GM19467 (cell line): ENCODE measurements around the gene TMC1.
"Not testable (repeated sequence)": the region's sequence is repeated elsewhere in the genome, so short reads cannot be mapped to it uniquely, and the experiment has no call there.

ENCODE experiments used
- ATAC-seq: cut with Tn5 transposase; IDR thresholded peaks from one replicate; pipeline ENCODE4 v1.9.1; 2021; ENCODE audit warnings: mild to moderate bottlenecking, moderate library complexity; ENCODE audit not compliant: unreplicated experiment

TMC1 gene

DNA sequence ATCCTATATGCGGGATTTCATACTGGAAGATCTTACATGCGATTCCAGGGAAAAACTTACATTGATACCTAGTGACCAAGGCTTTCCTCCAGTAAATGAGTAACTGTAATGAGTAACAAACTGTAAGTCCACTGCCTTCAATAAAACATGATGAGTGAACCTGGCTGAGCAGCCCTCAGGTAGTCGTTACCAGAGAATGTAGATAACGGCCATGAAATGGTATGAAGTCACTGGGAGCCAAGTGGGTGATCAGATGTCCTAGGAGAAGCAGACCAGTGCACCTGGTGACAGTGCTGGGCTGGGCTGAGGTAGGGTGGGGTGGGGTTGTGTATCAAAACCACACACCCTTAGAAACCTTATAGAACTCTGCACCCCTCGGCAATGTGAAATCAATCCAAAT lies 227.9 kb downstream of the TMC1 start:
- ATAC-seq: no peak

DNA sequence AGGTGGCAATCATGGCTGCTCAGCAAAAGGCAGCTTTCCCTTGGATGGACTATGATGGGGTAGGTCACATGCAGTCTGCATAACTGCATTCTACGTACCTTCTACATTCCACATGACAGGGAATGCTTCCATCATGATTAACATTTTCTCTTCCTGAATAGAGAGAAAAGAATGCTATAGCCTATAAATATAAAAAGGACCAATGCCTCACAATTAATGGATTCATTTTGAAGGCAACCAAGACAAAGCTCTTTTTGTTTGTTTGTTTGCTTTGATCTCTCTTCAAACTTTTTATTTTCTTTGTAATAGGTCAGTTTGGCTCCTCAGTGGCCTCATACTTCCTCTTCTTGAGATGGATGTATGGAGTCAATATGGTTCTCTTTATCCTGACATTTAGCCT lies 230.1 kb downstream of the TMC1 start:
- no peak for ATAC-seq

DNA sequence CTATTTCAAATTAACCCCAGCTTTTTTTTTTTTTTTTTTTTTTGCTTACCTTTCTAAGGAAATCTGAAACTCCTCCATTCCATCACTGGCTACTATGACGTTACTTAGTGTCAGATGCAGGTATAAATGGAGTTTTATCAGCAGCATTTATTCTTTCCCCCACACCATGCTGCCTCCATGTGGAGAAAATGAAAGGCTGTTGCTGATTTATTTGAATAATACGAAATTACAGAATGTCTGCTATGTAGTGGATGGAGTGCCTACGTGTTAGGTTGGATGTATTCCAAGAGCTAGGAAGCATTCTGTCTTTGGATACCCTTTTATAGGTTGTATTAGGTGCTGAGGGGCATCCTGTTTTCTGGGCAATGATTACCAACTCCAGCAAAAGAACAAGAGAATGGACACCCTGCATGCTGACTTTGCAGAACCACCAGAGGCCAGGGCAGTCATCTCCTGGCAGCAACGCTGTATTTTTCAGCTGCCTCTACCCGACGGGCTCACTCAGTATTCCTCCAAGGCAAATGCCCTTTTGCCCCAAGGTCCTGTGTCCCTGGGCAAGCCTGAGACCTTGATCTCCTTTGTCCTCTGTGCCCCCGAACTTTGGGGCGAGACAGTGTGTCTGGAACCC lies 232.0 kb downstream of the TMC1 start:
- ATAC-seq: no peak

DNA sequence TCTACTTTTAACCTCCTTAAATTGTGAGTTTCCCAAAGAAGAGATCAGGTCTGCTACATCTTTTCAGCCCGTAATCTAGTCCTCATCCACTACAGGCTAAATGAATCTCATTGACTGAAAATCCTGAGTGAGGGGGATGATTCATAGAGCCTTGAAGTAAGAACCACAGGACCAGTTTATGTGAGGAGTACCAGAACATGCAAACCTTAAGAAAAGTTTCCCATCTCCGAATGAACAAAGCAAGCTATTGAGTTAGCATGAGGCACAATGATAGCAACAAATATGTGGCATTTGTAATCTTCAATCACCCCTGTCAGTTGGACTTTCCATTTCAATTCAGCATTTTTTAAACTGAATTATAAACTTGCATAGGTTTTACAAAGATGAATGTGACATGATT lies 234.4 kb downstream of the TMC1 start:
- no peak for ATAC-seq

GRCh38 chr9:72758944-72759343 lies 237.5 kb downstream of the TMC1 start:
- ATAC-seq: no peak

DNA sequence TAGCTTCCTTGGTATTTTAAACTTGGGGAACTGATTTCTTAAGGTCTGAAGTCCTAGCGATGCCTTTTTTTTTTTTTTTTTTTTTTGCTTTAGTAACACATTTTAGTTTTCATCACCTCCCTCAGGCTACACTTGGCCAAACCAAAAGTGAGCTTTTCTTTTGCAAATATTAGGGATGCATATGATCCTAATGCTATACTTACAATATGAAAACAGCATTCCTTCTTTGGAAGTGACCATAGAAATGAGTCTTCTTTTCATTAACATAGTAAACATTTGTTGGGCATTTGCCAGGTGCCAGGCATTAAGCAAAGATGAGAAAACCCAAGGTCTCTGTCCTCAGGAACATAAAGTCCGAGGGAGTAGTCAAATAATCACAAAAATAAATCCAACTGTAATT lies 241.6 kb downstream of the TMC1 start:
- no peak for ATAC-seq

GRCh38 chr9:72769546-72769945 lies 248.1 kb downstream of the TMC1 start:
- ATAC-seq: no peak

- no peak for ATAC-seq
Measured at GRCh38 chr9:72772661-72773060, 251.3 kb downstream of the TMC1 start.

DNA sequence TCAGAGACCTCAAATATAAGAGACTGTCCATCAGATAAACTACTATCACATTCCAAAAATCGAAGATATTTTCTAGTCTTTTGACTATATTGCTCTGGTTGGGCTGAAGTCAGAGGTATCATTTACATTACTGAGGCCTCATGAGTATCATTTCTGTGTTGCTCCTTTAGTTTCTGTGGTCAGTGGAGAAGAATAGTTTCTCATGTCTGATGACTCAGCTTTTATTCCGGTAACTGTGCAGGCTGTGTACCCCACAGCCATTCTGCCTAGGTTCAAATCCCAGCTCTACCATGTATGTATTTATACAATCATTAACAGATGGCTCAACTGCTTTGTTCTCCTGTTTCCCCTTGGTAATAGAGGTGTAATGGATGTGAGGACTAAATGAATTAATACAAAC lies 252.2 kb downstream of the TMC1 start:
- ATAC-seq: no peak

DNA sequence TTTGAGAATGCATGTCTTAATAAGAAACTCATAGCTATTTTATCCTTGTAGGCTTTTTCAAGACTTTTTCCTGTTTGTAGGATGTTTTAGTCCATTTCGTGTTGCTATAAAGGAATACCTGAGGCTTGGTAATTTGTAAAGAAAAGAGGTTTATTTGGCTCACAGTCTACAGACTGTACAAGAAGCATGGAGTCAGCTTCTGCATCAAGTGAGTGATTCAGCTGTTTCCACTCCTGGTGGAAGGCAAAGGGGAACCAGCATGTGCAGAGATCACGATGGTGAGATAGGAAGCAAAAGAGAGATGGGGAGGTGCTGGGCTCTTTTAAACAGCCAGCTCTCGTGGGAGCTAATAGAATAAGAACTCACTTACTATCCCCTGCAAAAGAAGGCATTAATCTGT lies 254.2 kb downstream of the TMC1 start:
- ATAC-seq: no peak

GRCh38 chr9:72779614-72780013 lies 258.2 kb downstream of the TMC1 start:
- no peak for ATAC-seq

DNA sequence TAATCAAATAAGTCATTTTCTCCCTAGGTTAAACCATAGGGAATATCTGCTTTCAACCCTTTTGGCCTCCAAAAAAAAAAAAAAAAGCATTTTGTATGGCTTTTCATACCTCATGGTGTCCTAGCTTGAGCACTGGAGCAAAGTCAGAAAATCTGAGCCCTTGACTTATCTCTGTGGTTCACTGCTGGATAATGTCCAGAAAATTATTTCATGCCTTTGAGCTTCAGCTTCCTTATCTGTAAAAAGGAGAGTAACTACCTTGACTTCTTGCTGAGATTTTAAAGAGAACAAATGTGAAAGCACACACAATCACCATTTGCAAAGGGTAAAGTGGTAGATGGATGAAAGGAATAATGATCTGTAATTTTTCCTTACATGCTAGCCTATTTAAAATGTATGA lies 265.5 kb downstream of the TMC1 start:
- ATAC-seq: no peak

- ATAC-seq: no peak
Measured at GRCh38 chr9:72788966-72789735, 267.7 kb downstream of the TMC1 start.

DNA sequence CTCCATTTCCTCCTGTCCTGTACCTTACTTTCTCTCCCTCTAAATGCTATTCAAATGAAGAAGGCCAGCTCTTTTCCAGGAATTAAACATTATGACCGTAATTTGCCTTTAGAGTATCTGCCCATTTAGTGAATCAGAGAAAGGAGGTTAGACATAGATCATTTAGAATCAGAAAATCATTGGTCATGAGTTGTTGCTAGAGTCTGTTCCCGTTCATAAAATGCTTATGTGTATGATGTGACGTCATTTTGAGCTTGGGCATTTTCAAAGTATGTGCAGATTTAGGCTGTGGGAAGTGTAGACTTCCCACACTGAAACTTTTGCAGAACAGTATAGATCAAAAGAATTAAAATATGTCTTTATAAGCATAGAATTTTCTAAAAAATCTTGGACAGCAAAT lies 268.5 kb downstream of the TMC1 start:
- no peak for ATAC-seq

- ATAC-seq: no peak
Measured at GRCh38 chr9:72790989-72791388, 269.6 kb downstream of the TMC1 start.

DNA sequence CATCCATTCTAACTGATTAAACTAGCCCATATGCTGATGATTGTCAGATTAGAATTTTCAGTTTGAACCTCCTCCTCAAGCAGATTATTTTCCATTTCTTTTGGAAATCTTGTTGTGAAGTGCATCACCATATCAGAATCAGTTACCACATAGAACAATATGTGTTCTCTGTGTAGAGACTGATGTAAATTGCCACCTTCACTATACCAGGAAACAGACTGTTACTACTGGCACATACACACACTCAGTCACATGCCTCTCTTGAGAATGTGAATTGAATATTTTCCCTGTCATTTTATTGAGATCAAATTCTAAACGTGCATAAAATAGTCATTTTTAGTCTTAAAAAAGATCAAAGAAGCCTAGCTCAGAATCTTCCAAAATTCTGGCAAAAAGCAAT lies 270.0 kb downstream of the TMC1 start:
- ATAC-seq: no peak

DNA sequence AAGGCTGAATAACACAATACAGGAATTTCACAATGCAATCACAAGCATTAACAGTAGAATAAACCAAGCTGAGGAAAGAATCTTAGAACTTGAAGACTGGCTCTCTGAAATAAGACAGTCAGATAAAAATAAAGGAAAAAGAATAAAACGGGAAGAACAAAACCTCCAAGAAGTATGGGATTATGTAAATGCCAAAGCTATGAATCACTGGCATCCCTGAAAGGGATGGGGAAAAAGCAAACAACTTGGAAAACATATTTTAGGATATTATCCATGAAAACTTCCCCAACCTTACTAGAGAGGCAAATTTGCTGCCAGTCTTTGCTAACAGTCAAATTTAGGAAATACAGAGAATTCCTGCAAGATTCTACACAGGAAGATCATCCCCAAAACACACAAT lies 273.5 kb downstream of the TMC1 start:
- ATAC-seq: no peak

DNA sequence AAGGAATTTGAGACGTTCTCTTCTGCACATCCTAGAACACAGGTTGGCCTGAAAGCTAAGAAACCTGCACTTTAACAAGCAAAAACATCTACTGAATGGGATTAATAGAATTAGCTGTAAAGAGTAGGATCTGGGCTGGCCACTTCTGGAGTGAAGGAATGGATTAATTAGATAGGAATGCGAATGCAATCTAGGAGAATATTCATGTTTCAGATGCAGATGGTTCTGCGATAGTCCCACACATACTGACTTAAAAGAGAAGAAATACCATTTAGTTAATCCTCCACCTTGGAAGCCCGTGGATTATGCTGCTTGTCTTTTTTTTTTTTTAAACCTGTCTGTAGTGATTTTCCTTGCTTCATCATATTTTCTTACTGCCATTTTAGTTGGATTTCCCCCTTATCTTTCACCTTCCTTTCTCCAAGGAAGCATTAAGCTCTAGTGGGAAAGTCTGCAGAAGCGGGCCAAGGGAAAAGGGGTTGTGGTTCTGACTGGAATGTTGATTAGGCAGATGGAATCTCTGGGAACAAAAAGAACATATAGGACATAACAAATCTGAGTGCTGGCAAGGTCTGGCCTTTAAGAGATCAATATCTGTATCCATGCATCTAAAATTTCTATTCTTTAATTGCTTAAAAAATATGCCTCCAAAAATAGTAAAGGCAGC lies 279.1 kb downstream of the TMC1 start:
- ATAC-seq: no peak

DNA sequence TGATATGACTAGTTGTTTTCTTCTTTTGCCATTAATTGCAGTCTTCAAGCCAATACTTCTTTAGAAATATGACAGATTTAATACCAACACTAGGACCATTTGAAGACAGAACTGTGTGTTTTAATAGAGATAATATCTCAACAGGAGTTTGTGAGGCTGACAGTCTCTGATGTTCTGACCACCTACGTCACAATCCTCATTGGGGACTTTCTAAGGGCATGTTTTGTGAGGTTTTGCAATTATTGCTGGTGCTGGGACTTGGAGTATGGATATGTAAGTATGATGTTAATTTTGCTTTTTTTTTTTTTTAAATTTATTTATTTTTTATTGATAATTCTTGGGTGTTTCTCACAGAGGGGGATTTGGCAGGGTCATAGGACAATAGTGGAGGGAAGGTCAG lies 283.8 kb downstream of the TMC1 start:
- no peak for ATAC-seq

GRCh38 chr9:72806313-72806809 lies 285.0 kb downstream of the TMC1 start:
- ATAC-seq: not testable (repeated sequence)

- no peak for ATAC-seq
Measured at GRCh38 chr9:72807765-72808445, 286.5 kb downstream of the TMC1 start.

DNA sequence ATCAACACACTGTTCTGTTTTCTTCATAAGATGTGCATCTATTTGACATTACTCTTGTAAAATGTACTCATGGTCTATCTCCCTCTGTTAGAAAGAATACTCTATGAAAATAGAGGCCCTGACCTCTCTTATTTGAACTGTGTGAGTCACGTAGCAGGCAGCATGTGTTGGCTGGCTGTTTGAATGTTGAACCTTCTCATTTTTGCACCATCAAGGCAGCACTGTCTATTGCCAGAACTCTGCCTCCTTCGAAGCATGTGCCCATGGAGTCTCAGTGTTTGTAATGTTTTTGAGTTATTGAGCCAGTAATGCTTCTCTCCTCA lies 287.0 kb downstream of the TMC1 start:
- no peak for ATAC-seq
